ENCODE results near the gene REEP3.

The REEP3 gene

GRCh38 chr10:63600540-63600939 lies 79.3 kb downstream of the REEP3 start:
- Histone ChIP-seq H3K36me3 (ENCODE audit: insufficient read depth, low read length) (peaks cover 6% of the 10 kb centered on the region; the same call in 1 of the 2 replicates), H3K9me3 (ENCODE audit: control insufficient read depth, insufficient read depth, low read length) (no peaks in the 10 kb centered on the region)

GRCh38 chr10:63603709-63604445 lies 82.7 kb downstream of the REEP3 start:
- Histone ChIP-seq H3K9me3 (ENCODE audit: control insufficient read depth, insufficient read depth, low read length) (no peaks in the 10 kb centered on the region), H3K4me1 (ENCODE audit: insufficient read depth, low read length) (no peaks in the 10 kb centered on the region), H3K9ac (ENCODE audit: low read depth, low read length) (no peak overlapping the region), H3K36me3 (ENCODE audit: insufficient read depth, low read length) (no peaks in the 10 kb centered on the region)

More at GRCh38 chr10:63600540-63600939, 79.3 kb downstream of the REEP3 start:
- Histone ChIP-seq H3K9ac (ENCODE audit: low read depth, low read length) (no peak overlapping the region), H3K4me1 (ENCODE audit: insufficient read depth, low read length) (no peaks in the 10 kb centered on the region)

- H3K4me1 ChIP-seq (ENCODE audit: insufficient read depth, low read length): no peaks in the 10 kb centered on the region
- H3K9ac ChIP-seq (ENCODE audit: low read depth, low read length): no peak overlapping the region
- no peaks in the 10 kb centered on the region for H3K9me3 ChIP-seq (ENCODE audit: control insufficient read depth, insufficient read depth, low read length)
- no peaks in the 10 kb centered on the region for H3K36me3 ChIP-seq (ENCODE audit: insufficient read depth, low read length)
Observed at GRCh38 chr10:63605197-63605967, 84.2 kb downstream of the REEP3 start.

GRCh38 chr10:63608511-63608910 lies 87.3 kb downstream of the REEP3 start:
- Histone ChIP-seq H3K9ac (ENCODE audit: low read depth, low read length) (no peak overlapping the region), H3K4me1 (ENCODE audit: insufficient read depth, low read length) (no peaks in the 10 kb centered on the region), H3K9me3 (ENCODE audit: control insufficient read depth, insufficient read depth, low read length) (no peaks in the 10 kb centered on the region), H3K36me3 (ENCODE audit: insufficient read depth, low read length) (peaks cover 2% of the 10 kb centered on the region; the same call in 1 of the 2 replicates)

DNA sequence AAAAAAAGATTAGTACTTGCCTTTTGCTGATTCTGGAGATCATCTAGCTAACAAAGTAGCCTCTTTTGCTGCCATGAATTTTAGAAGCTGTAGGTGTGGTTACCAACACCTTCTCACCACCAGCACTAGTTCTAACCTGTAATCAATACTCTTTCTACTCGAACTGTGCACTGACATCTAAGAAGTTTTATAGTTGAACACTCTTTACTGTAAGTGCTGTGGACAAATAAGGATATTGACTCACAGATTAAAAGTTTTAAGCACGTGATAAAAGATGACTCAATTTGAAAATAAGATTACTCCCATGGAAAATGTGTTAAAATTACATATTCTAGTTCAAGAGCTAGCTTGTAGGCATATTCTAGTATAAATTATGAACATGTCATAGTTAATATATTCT lies 89.9 kb downstream of the REEP3 start:
- Histone ChIP-seq H3K36me3 (ENCODE audit: insufficient read depth, low read length) (peaks cover 2% of the 10 kb centered on the region; the same call in 1 of the 2 replicates), H3K9ac (ENCODE audit: low read depth, low read length) (no peak overlapping the region), H3K4me1 (ENCODE audit: insufficient read depth, low read length) (no peaks in the 10 kb centered on the region), H3K9me3 (ENCODE audit: control insufficient read depth, insufficient read depth, low read length) (no peaks in the 10 kb centered on the region)

DNA sequence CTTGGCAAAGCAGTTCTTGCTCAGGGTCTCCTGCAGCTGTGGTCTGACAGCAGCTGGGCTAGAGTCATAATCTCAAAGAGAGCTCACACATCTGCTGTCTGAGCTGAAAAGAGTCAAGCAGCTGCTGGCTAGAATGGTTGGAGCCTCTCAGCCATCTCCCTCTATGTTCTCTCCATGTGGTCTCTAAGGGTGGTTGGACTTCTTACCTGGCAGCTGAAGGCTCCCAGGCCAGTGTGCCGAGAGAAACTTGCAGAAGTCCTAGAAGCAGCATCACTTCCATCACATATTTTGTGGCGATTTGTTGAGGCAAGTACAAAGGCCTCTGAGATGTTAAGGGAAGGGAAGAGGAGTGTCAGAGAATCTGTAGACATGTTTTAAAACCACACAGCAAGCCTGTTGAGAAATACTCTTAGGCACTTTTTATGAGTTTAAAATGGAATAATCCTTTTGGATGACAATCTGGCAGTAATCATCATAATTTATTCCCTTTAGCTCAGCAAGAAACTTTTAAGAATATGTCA lies 93.2 kb downstream of the REEP3 start:
- no peaks in the 10 kb centered on the region for H3K9me3 ChIP-seq (ENCODE audit: control insufficient read depth, insufficient read depth, low read length)
- H3K4me1 ChIP-seq (ENCODE audit: insufficient read depth, low read length): no peaks in the 10 kb centered on the region
- no peak overlapping the region for H3K9ac ChIP-seq (ENCODE audit: low read depth, low read length)
- peaks cover 2% of the 10 kb centered on the region; the same call in 1 of the 2 replicates for H3K36me3 ChIP-seq (ENCODE audit: insufficient read depth, low read length)

- H3K4me1 ChIP-seq (ENCODE audit: insufficient read depth, low read length): no peaks in the 10 kb centered on the region
- no peaks in the 10 kb centered on the region for H3K36me3 ChIP-seq (ENCODE audit: insufficient read depth, low read length)
- H3K9me3 ChIP-seq (ENCODE audit: control insufficient read depth, insufficient read depth, low read length): no peaks in the 10 kb centered on the region
- no peak overlapping the region for H3K9ac ChIP-seq (ENCODE audit: low read depth, low read length)
Observed at GRCh38 chr10:63618552-63618951, 97.4 kb downstream of the REEP3 start.

DNA sequence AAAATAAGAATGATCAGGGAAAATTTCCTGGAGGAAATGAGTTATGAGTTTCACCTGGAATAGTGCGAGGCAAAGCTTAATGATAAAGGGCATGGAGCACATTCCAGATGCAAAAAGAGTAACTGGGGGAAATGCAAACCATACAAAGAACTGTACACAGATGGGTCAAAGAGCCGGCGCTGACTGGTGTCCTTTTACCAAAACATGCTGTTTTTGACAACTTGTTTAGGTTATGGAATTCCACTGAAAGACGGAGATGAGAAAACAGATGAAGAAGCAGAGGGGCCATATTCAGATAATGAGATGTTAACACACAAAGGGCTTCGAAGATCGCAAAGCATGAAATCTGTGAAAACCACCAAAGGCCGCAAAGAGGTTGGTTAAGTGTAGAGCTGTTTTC lies 98.2 kb downstream of the REEP3 start:
- H3K9ac ChIP-seq (ENCODE audit: low read depth, low read length): no peak overlapping the region
- H3K4me1 ChIP-seq (ENCODE audit: insufficient read depth, low read length): no peaks in the 10 kb centered on the region
- no peaks in the 10 kb centered on the region for H3K36me3 ChIP-seq (ENCODE audit: insufficient read depth, low read length)
- H3K9me3 ChIP-seq (ENCODE audit: control insufficient read depth, insufficient read depth, low read length): no peaks in the 10 kb centered on the region

DNA sequence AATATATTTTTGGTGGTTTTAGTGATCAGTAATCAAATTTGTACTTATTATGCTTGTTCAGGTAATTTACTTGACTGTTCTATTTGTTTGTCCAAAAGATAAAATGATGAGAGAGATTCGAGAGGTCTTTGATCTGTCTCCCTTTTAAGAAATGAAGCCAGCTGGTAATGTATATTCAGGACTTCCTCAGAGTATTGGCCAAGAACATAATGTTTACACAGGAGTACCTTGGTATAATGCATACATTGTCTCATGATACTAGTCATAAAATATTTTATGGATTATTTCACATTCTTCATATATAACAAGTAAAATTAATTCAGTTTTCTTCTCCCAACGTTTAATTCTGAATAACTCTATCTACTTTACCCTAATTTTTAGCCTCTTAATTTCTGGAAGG lies 100.9 kb downstream of the REEP3 start:
- H3K9me3 ChIP-seq (ENCODE audit: control insufficient read depth, insufficient read depth, low read length): no peaks in the 10 kb centered on the region
- no peaks in the 10 kb centered on the region for H3K36me3 ChIP-seq (ENCODE audit: insufficient read depth, low read length)
- H3K9ac ChIP-seq (ENCODE audit: low read depth, low read length): no peak overlapping the region
- no peaks in the 10 kb centered on the region for H3K4me1 ChIP-seq (ENCODE audit: insufficient read depth, low read length)

- Histone ChIP-seq H3K9ac (ENCODE audit: low read depth, low read length) (no peak overlapping the region), H3K36me3 (ENCODE audit: insufficient read depth, low read length) (no peaks in the 10 kb centered on the region), H3K9me3 (ENCODE audit: control insufficient read depth, insufficient read depth, low read length) (no peaks in the 10 kb centered on the region), H3K4me1 (ENCODE audit: insufficient read depth, low read length) (peaks cover 17% of the 10 kb centered on the region)
Observed at GRCh38 chr10:63624701-63625100, 103.5 kb downstream of the REEP3 start.

GRCh38 chr10:63627396-63627795 lies 106.2 kb downstream of the REEP3 start:
- no peaks in the 10 kb centered on the region for H3K36me3 ChIP-seq (ENCODE audit: insufficient read depth, low read length)
- H3K9me3 ChIP-seq (ENCODE audit: control insufficient read depth, insufficient read depth, low read length): no peaks in the 10 kb centered on the region
- H3K9ac ChIP-seq (ENCODE audit: low read depth, low read length): no peak overlapping the region
- peaks cover 17% of the 10 kb centered on the region for H3K4me1 ChIP-seq (ENCODE audit: insufficient read depth, low read length)

GRCh38 chr10:63627881-63628296 lies 106.7 kb downstream of the REEP3 start:
- H3K9me3 ChIP-seq (ENCODE audit: control insufficient read depth, insufficient read depth, low read length): no peaks in the 10 kb centered on the region
- peaks cover 17% of the 10 kb centered on the region for H3K4me1 ChIP-seq (ENCODE audit: insufficient read depth, low read length)
- H3K9ac ChIP-seq (ENCODE audit: low read depth, low read length): no peak overlapping the region
- H3K36me3 ChIP-seq (ENCODE audit: insufficient read depth, low read length): no peaks in the 10 kb centered on the region

- Histone ChIP-seq H3K9ac (ENCODE audit: low read depth, low read length) (peak overlapping the region; percentile 70), H3K36me3 (ENCODE audit: insufficient read depth, low read length) (no peaks in the 10 kb centered on the region), H3K9me3 (ENCODE audit: control insufficient read depth, insufficient read depth, low read length) (no peaks in the 10 kb centered on the region), H3K4me1 (ENCODE audit: insufficient read depth, low read length) (peaks cover 17% of the 10 kb centered on the region)
Observed at GRCh38 chr10:63628526-63629362, 107.5 kb downstream of the REEP3 start.
